AG09319 (cell line): ENCODE results near the gene CUX1.

ENCODE experiments used
- DNase-seq: peaks from one replicate; pipeline ENCODE4 v3.0.0-alpha.2; 2010; ENCODE audit warnings: low read depth; ENCODE audit errors: extremely low read depth
- TF ChIP-seq, protein P1 (sequence below): IDR thresholded peaks from 2 replicates; pipeline ENCODE4 v1.5.1; 2011; ENCODE audit warnings: low read depth, mild to moderate bottlenecking, inconsistent platforms, low read length, moderate library complexity

CUX1 gene

GRCh38 chr7:101871351-101871750 lies 53.9 kb downstream of the CUX1 start:
- TF ChIP-seq, protein P1, sequence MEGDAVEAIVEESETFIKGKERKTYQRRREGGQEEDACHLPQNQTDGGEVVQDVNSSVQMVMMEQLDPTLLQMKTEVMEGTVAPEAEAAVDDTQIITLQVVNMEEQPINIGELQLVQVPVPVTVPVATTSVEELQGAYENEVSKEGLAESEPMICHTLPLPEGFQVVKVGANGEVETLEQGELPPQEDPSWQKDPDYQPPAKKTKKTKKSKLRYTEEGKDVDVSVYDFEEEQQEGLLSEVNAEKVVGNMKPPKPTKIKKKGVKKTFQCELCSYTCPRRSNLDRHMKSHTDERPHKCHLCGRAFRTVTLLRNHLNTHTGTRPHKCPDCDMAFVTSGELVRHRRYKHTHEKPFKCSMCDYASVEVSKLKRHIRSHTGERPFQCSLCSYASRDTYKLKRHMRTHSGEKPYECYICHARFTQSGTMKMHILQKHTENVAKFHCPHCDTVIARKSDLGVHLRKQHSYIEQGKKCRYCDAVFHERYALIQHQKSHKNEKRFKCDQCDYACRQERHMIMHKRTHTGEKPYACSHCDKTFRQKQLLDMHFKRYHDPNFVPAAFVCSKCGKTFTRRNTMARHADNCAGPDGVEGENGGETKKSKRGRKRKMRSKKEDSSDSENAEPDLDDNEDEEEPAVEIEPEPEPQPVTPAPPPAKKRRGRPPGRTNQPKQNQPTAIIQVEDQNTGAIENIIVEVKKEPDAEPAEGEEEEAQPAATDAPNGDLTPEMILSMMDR, result no peak
- no peak for DNase-seq

DNA sequence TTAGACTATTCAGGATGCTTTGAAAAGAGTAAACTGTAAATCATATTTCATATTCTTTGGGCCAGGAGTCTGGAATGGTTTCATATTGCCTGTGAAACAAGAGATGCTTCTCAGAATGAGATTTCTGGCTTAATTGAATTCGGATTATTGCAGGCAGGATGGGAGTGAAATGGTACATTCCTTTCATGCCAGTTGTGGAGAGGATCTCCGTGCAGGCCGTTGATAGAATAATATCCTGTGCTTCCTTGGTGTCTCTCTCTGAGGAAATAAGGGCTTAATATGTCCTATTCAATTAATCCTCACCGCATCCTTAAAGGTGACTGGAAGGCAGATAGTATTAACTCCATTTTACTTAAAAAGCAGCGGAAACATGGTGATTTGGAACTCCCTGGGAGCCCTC lies 56.6 kb downstream of the CUX1 start:
- TF ChIP-seq, protein P1, result no peak
- DNase-seq, result no peak

DNA sequence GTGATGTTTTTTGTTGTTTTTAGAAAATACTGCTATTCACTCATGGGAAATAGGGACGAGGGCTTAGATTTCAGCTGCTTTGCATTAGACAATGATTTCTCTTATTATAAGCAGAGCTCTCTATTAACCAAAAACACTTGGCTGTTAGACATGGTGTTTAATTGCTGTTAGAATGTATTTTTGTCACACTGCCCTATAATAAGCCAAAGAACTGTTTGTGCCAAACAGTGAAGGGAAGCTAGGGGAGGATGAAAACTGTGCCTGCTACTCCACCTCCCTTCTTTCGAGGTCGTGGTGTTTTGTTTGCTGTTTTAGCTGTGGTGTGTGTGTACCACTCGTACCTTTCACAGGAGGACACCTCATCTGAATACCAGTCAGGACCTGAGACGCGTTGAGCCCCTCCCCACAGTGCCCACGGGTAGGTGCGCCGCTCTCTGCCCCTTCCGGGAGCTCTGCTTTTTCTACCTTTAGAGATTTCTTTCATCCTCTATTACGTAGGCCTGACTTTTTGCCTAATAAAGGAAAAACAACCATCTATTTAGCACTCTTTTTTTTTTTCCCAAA lies 57.9 kb downstream of the CUX1 start:
- no peak for DNase-seq
- TF ChIP-seq, protein P1, result no peak

DNA sequence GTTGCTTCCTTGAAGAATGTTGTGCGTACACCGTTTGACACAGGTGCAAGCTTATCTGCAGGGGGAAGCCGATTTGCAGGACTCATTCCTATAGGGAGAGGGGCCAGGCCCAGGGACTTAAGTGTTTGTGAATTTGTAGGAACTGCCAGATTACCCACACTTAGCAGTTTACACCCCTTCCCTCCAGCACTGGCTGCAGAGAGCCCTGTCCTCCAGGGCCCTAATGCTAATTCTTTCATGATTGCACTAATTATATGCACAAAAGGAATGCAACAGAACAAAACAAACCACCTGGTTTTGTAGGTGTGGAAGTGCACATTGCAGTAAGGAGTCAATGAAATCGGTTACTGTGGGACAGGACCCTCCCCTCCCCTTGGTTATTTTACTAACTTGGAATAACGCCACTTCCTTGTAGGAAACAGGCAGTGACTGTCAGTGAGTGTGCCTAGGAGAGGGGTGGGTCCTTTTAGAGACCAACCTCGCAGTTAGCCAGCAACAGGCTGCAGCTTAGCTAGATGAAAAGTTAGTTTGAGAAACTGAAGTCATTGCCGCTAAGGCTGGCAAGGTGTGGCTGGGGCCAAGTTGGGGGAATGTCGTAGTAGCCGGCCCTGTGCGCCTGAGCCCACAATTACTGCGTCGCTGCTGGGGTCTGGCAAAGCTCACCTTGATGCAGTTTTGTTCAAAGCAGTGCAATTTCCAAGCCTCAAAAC lies 60.6 kb downstream of the CUX1 start:
- no peak for DNase-seq
- TF ChIP-seq, protein P1, result no peak

DNA sequence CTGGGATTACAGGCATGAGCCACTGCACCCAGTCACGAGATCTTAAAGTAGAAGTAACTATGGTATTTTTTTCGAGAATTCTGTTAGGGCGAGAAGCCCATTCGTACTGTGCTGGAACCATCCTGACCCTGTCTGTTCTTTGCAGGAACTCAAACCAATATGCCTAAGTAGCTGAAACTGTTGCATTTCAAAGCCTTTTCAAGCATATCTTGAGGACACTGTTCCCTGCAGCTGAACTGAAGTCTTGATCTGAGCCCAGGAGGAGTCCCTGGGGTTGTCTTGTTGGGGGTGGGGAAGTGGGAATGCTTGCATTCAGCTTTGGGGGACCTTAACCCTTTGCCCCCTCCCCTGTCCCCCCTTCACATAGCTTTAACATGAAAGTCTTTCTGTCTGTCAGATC lies 61.5 kb downstream of the CUX1 start:
- no peak for DNase-seq
- TF ChIP-seq, protein P1, result no peak

DNA sequence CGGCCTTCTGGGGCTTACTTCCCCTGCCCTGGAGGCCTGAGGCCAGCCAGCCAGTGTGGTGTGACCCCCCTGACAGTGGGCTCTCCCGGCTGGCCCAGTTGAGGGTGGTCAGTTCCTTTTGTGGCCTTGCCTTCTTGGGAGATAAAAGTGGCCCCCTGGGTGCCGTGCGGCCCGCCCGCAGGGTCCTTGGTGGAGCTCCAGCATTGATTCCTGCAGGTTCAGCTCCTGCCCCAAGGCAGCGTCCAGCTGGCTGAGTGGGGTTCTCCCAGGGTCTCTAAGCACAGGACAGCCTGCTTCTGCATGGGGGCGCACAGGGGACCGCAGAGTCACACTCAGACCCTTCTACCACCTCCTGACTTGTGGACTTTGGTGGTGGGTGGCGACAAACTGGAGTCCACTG lies 62.1 kb downstream of the CUX1 start:
- DNase-seq, result no peak
- TF ChIP-seq, protein P1, result no peak

GRCh38 chr7:101880282-101881054 lies 63.0 kb downstream of the CUX1 start:
- no peak for DNase-seq
- TF ChIP-seq, protein P1, result no peak
